IPS-NIHi7 (cell line): ENCODE data around the gene ADORA2A.

Source experiments
- DNase-seq: peaks from one replicate; pipeline ENCODE4 v3.0.0; 2012; ENCODE audit warnings: mixed read lengths; ENCODE audit errors: extremely low spot score

ADORA2A gene

DNA sequence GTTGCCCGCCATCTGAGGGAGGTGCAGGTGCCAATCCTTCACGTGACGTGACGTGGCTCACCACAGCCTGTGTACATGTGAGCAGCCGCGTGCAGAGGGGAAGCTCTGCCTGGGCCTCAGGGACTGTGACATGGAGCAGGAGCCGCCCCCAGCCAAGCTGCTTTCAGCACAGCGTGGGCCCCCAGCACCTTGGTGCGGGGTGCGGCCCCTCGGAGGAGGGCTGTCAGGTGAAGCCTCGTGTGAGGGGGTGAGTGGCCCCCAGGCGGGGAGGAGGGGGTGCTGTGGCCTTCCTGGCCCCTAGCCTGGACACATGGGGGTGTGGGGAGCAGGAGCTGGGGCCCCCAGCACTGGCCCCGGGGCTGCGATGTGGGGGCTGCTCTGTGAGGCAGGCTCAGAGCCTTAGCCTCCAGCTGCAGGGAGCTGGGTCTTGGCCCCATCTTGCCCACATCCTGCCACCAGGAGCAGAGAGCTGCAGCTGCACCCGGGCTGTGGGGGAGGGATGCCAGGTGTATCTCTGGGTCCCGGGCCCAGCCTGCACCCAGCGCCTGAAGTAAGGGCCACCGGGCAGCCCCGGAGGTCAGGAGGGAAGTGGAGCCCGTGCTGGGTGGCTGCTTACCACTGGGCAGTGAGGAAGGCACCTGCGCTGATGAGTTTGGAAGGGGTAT, at the start of gene ADORA2A:
Gene ADORA2A (plus strand): TSS at position 100 of the 665 bp plus-strand sequence. CDS start 5,806 bp downstream, outside the sequence.
- no peak for DNase-seq

DNA sequence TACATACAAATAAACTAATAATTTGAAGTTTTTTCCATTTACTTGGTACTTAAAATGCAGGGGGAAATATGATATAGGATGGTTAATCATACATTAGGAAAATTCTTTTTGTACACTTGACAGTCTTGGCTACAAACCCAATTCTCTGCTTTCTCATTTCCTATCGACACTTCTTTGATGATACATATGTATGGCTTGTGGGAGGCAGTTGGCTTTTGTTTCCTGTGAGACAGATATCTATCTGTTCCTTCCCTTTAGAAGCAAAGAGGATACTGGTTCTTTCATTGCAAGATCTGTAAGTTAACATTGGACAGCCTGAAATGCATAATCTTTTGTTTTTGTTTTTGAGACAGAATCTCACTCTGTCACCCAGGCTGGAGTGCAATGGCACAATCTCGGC, 47.9 kb upstream of the ADORA2A start:
- no peak for DNase-seq

- no peak for DNase-seq
Observed at GRCh38 chr22:24380220-24380904, 47.0 kb upstream of the ADORA2A start.

DNA sequence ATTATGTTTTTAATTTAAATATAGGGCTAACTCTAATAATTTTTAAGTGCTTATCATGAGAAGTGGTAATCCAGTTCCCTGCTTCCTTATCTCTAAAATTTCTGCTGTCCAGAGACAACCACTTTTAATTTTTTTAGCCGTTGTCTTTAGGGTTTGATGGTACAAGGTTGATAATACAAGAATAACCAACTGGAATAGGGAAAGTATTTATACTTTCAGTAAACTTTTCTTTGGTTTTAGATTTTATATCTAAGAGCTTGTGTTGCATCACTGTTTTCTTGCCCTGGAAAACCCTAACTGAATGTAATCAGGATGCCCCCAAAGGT, 46.5 kb upstream of the ADORA2A start:
- no peak for DNase-seq

DNA sequence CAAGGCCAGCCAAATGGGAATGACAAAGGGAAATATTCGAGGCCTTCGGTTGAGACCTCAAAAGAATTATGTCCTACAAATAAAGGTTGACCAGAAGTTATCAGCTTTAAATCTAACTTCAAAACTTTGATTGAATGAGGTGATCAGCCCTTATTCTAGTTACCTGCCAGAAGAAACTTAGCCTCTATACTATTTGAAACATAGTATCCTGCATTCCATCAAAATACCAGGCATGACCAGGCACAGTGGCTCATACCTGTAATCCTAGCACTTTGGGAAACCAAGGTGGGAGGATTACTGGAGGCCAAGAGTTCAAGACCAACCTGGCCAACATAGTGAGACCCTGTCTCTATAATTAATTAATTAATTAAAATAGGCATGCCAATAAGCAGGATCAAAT, 44.3 kb upstream of the ADORA2A start:
- DNase-seq = no peak

DNA sequence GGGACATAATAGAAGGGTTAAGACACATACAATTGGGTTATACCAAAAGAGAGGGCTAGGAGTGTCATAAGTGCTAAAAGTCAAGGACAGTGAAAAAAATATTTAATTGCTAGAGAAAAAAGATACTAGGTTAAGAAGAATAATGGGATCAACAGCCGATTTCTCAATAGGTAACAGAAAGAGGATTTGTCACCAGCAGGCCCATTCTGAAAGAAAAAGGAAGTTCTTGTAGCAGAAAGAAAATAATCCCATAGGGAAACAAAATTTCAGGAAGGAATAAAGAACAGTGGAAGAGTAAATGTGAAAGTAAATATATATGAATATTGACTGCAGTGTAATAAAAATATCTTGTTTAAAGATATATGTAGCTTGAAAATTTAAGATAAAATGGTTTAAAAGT, 43.3 kb upstream of the ADORA2A start:
- DNase-seq = no peak

DNA sequence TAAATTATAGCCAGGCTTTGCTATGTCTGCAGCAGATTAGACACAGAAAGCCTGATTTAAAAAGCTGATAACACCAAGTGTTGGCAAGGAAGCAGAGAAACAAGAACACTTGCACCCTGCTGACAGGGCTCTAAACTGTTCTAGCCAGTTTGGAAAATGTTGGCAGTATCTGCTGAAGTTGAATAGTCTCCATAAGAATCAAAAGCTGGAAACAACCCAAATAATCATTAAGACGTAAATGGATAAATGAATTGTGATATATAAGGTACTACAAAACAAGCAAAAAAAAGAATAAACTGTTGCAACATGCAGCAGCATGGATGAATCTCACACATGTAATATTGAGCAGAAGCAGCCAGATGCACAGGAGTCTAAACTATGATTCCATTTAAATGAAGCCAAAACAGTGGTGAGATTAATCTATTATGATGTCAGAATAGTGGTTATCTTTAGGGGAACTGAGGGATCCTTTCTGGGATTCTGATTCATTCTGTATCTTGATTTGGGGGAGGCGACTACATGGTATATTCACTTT, 40.4 kb upstream of the ADORA2A start:
- no peak for DNase-seq

DNA sequence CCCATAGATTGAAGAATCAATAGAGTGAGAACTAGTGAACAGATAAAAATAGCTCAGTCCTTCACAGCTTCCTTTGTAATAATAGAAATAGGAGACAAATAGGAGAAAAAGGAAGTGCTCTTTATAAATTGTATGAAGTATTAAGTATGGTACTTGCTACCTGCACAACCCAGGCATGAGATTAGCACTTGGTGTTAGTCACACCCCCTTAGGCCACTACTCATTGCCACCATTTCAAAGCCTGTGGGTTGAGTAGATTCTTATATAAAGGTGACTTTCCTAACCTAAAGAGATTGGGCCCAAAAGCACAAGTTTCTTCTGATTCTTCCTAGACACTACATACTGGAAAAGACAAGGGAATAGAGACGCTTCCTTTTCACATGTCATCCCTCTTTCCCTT, 37.7 kb upstream of the ADORA2A start:
- DNase-seq = no peak

DNA sequence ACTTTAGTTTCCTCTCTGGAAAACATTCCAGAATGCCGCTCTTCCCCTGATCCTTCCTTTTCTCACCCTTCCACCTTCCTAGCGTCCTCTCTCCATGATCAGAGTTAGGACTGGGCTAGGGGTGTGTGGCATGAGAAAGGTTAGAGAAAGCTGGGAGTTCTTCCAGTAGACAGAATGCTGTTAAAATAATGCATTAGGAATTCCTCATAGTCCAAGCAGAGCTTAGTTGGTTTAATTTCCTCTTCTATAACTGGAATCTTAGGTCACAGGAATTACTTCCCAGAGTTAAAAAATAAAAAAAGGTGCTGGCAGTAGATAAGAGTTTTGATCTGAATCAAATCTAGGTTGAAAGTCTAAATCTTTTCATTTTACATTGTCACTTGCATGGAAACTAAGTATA, 37.2 kb upstream of the ADORA2A start:
- DNase-seq = no peak

DNA sequence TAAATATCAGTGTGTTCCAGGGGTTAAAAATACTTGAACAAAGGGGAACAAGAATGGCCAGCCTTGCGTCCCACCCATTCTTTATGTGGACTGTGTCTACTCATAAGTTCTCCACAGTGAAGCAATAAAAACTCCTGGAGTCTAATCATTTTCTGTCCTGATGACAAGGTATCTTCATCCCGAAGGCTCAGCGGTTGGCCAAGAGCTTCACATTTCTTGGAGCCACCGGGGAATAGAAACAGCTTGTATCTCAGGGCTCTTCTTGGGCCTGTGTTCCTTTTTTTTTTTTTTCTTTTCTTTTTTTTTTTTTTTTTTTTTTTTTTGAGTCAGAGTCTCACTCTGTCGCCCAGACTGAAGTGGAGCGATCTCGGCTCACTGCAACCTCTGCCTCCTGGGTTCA, 36.8 kb upstream of the ADORA2A start:
- DNase-seq = no peak

DNA sequence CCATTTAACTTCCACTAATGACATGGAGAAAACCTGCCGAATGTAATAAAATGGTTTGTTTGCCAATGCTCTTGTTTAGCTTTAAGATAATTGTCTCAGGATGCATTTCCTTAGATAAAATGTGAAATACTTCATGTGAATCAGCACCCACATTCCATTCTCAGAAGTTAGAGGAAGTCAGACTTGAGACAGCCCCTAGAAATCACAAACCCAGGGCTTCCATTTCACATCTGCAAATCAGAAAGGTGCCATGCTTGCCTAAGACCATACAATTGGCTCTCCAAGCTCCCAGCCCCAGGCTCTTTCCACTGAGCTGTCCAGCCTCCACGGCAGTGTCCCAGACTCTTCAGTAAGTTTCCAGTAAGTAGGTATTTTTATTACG, 35.6 kb upstream of the ADORA2A start:
- no peak for DNase-seq

- no peak for DNase-seq
Observed at GRCh38 chr22:24392218-24392931, 35.0 kb upstream of the ADORA2A start.

DNA sequence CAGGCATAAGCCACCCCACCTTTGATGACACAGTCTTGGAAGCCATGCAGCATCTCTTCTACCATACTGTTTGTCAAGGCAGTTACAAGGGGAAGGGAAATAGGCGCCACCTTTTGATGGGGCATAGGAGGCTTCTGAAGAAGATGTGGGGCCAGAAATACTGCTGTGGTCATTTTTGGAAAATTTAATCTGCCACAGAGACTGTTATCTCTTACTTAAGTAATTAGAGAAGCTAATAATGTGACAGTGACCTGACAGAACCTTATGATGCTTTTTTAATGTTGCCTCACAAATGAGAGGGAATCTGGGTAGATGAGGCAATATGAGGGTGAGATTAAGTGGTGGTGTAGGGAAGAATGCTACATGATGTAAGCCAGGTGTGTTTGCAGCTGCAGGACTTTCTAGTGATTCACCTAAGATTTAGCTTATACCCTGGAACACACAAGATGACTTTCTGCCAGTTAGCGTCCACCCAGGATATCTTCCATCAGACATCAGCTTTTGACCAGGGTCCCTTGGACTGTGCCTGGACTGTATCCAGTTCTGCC, 34.3 kb upstream of the ADORA2A start:
- DNase-seq = no peak

- no peak for DNase-seq
Observed at GRCh38 chr22:24393848-24394247, 33.6 kb upstream of the ADORA2A start.

DNA sequence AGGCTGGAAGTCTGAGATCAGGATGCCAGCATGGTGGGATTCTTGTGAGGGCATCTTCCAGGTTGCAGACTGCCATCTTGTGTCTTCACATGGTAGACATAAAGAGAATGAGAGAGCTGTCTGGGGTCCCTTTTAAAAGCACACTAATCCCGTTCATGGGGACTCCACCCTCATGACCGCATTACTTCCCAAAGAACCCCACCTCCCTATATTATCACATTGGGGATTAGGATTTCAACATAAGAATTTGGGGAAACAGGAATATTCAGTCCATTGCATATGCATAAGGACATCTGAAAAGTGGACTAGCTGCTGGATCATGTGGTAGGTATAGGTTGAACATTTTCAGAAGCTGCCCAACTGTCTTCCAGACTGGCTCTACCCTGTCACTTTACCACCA, 33.1 kb upstream of the ADORA2A start:
- no peak for DNase-seq

GRCh38 chr22:24398409-24398808, 29.0 kb upstream of the ADORA2A start:
- no peak for DNase-seq

DNA sequence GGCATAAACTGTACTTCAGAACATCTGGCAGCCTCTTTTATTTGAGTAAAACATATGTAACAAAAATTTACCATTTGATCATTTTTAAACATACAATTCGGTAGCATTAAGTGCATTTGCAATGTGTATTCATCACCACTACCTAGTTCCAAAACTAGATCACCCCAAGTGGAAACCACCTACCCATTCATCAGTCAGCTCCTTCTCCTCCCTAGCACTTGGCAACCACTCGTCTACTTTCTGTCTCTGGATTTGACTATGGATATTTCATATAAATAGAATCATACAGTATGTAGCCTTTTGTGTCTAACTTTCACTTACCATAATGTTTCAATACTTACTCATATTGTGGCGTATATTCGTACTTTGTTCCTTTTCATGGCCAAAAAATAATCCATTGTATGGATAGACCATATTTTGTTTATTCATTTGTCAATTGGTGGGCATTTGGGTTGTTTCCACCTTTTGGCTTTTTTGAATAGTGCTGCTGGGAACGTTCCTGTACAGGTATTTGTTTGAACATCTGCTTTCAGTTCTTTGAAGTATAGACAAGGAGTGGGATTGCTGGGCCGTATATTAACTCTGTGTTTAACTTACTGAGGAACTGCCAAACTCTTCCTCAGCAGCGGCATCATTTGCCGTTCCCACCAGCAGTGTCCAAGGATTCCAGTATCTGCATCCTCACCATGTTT, 27.2 kb upstream of the ADORA2A start:
- DNase-seq = no peak

DNA sequence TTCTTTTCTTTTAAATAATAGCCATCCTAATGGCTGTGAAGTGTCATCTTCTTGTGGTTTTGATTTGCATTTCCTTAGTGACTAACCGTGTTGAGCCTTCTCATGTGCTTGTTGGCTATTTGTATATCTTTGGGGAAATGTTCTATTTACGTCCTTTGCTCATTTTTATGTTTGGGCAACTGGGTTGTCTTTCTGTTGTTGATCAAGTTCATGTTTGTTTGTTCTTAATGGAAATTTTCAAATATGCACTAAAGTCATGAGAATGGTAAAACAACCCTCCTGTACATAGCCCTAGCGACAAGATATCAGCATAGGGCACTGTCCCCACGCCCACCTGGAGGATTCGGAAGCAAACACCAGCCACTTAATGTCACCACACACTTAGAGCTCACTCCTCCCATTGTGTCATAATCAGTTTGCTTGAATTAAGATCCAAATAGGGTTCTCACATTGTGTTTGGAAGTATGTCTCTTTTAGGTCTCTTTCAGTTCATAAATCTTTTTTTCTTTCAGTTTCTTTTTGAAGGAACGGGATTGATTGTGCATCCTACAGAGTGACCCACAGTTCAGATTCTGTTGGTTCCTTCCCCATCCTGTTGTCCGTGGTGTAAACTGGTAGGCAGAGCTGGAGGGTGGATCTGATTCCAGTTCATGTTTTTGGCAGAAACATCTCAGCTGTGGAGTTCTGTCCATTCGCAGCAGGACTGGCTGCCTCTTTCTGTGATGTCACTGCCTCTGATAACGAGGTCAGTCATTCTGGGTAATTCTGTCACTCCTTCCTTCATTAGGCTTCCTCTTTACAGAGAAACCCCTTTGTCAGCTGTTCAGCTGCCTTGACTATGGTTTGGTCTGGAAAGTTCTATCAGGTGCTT, 26.4 kb upstream of the ADORA2A start:
- DNase-seq = no peak

DNA sequence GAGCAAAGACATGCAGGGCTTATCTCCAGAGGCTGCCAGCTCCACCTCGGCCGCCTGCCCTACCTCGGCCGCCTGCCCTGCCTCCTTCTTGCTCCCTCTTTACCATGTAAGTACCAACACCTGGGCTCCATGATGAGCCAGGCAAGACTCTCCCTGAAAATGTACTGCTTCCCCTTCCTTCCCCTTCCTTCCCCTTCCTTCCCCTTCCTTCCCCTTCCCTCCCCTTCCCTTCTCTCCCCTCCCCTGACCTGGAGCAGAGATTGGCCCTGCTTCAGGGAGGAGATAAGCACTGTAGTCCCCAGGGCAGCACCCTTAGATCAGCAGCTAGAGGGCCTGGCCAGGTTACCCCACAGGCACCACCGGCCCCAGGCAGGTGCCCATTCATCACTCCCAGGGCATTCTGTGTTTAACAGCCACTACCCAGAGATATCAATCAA, 25.4 kb upstream of the ADORA2A start:
- no peak for DNase-seq

- peak; percentile 10 for DNase-seq
Observed at GRCh38 chr22:24402460-24403192, 24.8 kb upstream of the ADORA2A start.
